Measurements from ENCODE around the gene PRRC2B.
"Not testable (repeated sequence)": the region's sequence is repeated elsewhere in the genome, so short reads cannot be mapped to it uniquely, and the experiment has no call there.

Gene PRRC2B

DNA sequence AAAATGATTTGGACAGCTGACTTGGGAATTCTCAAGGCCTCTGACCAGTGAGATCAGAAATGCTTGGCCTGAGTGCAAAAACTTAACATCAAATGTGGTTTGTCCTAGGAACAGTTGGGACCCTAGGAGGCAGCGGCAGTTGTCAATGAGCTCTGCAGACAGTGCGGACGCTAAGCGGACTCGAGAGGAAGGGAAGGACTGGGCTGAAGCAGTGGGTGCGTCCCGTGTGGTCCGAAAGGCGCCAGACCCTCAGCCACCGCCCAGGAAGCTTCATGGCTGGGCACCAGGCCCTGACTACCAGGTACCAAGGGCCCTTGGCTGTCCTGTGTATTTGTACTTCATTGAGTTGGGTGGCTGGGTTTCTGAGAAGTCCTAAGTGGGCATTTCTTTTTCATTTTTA lies 65.2 kb downstream of the PRRC2B start:
- TF ChIP-seq POLR2A (IDR thresholded peaks at IDR 0.05; ENCODE audit: low read depth, low read length) = no peak
- DNase-seq (ENCODE audit: insufficient read length, low spot score) = no peak
- no peak for FAIRE-seq

DNA sequence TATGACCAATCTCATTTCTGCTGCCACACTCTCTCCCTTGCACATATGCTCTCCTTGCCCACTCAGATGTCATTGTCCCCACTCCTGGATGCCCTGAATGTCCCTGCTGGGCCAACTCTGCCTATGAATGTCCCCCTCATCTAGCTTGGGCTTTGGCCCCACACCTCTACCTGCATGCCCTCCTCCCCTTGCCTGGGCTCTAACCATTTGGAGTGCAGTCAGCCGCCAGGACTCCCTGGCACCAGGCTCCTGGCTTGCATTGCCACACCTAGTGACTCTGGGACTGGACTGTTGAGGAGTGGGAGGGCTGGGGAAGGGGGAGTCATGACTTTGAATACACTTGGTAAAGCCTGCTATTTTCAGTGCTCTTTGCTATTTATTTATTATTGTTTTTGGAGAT lies 67.3 kb downstream of the PRRC2B start:
- TF ChIP-seq SPI1 (IDR thresholded peaks at IDR 0.05; ENCODE audit: low read depth, low read length) (no peak), POU2F2 (IDR thresholded peaks at IDR 0.05; ENCODE audit: low read depth, low read length) (no peak), POLR2AphosphoS5 (IDR thresholded peaks at IDR 0.05; ENCODE audit: low read depth, low read length) (0 out of 2 replicates have a peak, but pooled peaks have one; percentile 13), POLR2A (IDR thresholded peaks at IDR 0.05; ENCODE audit: low read depth, low read length) (no peak), TAF1 (IDR thresholded peaks at IDR 0.05; ENCODE audit: low read depth, low read length) (no peak)
- no peak for DNase-seq (ENCODE audit: insufficient read length, low spot score)
- FAIRE-seq = no peak

DNA sequence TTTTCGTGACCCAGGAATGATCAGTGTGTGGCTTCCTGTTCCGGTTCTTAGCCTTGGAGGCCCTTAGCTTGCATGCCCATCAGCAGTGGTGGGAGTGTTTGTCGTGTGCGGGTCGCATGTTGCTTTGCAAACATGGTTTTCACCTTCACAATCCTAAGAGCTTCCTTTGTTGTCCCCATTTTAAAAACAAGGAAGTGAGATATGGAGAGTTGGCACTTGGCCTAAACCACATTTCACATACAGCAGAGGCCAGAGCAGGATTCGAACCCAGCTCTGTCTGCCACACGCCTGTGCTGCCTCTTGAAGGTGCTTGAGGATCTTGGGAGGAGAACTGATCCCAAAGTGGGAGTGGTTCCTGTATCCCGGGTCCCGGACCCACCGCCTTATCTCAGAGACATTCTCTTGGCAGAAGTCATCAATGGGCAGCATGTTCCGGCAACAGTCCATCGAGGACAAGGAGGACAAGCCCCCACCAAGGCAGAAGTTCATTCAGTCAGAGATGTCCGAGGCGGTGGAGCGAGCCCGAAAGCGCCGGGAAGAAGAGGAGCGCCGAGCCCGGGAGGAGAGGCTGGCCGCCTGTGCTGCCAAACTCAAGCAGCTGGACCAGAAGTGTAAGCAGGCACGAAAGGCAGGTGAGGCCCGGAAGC lies 70.6 kb downstream of the PRRC2B start:
- FAIRE-seq (no peak), DNase-seq (ENCODE audit: insufficient read length, low spot score) (no peak)
- TF ChIP-seq POU2F2 (IDR thresholded peaks at IDR 0.05; ENCODE audit: low read depth, low read length) (no peak), TAF1 (IDR thresholded peaks at IDR 0.05; ENCODE audit: low read depth, low read length) (no peak), SPI1 (IDR thresholded peaks at IDR 0.05; ENCODE audit: low read depth, low read length) (peak; percentile 53)

DNA sequence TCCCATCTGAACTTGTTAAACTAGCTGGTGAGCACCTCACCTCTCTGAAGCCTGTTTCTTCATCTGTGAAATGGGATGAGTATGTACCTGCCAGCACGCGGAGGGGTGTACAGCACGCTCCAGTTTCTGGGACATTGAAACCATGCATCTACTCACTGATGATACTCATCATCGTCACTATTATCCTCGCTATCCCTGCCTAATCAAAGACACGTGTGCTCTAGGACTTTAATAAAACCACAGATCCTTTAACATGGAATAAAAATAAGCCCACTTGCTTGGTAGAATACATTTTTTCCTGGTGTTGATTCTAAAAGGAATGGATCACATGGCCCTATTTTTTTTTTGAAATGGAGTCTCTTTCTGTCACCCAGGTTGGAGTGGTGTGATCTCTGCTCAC lies 71.5 kb downstream of the PRRC2B start:
- DNase-seq (ENCODE audit: insufficient read length, low spot score) (no peak), FAIRE-seq (no peak)
- TF ChIP-seq SPI1 (IDR thresholded peaks at IDR 0.05; ENCODE audit: low read depth, low read length) (no peak), POU2F2 (IDR thresholded peaks at IDR 0.05; ENCODE audit: low read depth, low read length) (no peak), POLR2A (IDR thresholded peaks at IDR 0.05; ENCODE audit: low read depth, low read length) (no peak), PAX5 (IDR thresholded peaks at IDR 0.05; ENCODE audit: insufficient read depth, low read length, severe bottlenecking) (no peak), POLR2AphosphoS5 (IDR thresholded peaks at IDR 0.05; ENCODE audit: low read depth, low read length) (no peak), TAF1 (IDR thresholded peaks at IDR 0.05; ENCODE audit: low read depth, low read length) (no peak)

DNA sequence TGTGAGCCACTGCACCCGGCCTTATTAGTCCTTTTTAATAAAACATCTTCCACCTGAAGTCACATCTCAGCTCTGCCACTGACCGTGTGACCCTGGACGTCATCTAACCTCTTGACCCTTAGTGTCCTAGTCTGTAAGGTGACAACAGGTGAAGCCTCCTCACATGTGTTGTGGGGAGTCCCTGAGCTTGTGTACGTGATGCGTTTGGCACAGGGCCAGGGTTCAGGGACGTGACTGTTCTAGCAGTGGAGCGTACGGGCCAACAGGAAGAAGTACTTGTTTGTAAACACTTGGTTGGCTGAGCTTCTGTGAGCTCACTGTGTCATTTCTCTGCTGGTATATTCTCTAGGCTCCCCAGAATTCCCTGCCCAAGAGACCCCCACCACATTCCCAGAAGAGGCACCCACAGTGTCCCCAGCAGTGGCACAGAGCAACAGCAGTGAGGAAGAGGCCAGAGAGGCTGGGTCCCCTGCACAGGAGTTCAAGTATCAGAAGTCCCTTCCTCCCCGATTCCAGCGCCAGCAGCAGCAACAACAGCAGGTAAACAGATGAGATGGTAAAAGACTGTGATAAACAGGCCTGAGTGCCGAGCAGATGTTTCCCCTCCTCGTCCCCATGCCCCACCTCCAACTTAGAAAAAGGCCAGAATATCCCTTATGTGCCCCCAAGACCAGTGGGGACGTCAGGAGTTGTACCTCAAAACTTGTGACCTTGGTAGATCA lies 73.5 kb downstream of the PRRC2B start:
- FAIRE-seq (no peak), DNase-seq (ENCODE audit: insufficient read length, low spot score) (no peak)
- TF ChIP-seq TAF1 (IDR thresholded peaks at IDR 0.05; ENCODE audit: low read depth, low read length) (no peak), SPI1 (IDR thresholded peaks at IDR 0.05; ENCODE audit: low read depth, low read length) (no peak), POLR2AphosphoS5 (IDR thresholded peaks at IDR 0.05; ENCODE audit: low read depth, low read length) (0 out of 2 replicates have a peak, but pooled peaks have one; percentile 1)

DNA sequence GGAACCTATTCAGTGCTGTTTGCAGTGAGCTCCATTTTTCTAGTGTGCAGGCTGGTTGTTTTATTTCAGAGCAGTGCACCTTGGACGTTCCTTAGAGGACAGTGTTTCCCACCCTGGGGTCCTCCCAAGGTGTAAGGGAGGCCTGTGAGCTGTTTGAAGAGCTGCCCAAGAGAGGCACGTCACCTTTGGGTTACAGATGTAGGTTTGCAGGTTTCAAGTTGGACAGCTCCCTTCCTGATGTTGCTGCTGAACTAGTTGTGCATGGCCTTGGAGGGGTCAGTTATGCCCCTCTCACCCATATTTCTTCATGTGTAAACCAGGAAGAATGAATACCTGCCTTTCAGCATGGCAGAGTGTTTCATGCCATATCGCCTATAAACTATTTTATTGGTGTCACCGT lies 74.1 kb downstream of the PRRC2B start:
- TF ChIP-seq SPI1 (IDR thresholded peaks at IDR 0.05; ENCODE audit: low read depth, low read length) = no peak
- 0 out of 2 replicates have a peak, but pooled peaks have one; percentile 3 for TF ChIP-seq POLR2AphosphoS5 (IDR thresholded peaks at IDR 0.05; ENCODE audit: low read depth, low read length)
- no peak for TF ChIP-seq POU2F2 (IDR thresholded peaks at IDR 0.05; ENCODE audit: low read depth, low read length)
- TF ChIP-seq POLR2A (IDR thresholded peaks at IDR 0.05; ENCODE audit: low read depth, low read length) = no peak
- no peak for TF ChIP-seq PAX5 (IDR thresholded peaks at IDR 0.05; ENCODE audit: insufficient read depth, low read length, severe bottlenecking)
- no peak for TF ChIP-seq TAF1 (IDR thresholded peaks at IDR 0.05; ENCODE audit: low read depth, low read length)
- DNase-seq (ENCODE audit: insufficient read length, low spot score) (no peak), FAIRE-seq (no peak)

DNA sequence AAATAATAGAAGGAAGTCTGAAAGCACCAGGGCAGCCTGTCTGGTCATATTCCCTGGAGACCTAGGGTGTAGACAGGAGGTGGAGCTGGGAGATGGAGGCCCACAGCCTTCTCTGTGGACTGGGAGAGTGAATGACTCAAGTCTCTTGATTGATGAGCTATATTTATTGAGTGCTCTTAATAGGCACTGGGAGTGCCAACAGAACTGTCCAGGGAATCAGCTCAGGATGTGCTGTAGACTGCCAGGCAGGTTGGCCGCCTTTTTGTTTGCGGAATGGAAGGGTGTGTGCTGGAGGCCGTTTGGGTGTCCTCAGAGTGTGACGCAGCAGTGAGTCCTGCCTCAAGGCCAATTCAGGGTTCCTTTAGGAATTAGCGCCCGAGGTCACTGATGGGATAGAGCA lies 75.5 kb downstream of the PRRC2B start:
- TF ChIP-seq POLR2A (IDR thresholded peaks at IDR 0.05; ENCODE audit: low read depth, low read length) = no peak
- no peak for TF ChIP-seq PAX5 (IDR thresholded peaks at IDR 0.05; ENCODE audit: insufficient read depth, low read length, severe bottlenecking)
- DNase-seq (ENCODE audit: insufficient read length, low spot score) (no peak), FAIRE-seq (no peak)

DNA sequence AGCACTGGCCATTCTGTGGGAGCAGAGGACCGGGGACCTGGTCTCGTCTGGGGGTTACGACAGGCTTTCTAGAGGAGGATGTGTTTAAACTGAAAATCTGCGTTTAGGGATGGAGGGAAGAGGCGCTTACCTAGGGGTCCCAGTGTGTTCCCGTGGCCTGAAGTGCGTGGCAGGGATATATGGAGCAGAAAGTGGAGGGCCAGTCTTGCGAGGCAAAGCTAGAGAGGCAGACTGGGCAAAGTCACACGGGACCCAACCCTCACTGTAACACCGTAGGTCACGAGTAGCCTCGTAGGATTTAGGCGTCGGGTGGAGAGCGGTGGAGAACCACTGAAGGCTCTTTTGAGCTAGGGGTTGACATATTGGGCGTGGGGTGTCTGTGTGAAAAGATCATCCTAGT lies 76.1 kb downstream of the PRRC2B start:
- no peak for DNase-seq (ENCODE audit: insufficient read length, low spot score)
- no peak for FAIRE-seq
- TF ChIP-seq POU2F2 (IDR thresholded peaks at IDR 0.05; ENCODE audit: low read depth, low read length) (no peak), SPI1 (IDR thresholded peaks at IDR 0.05; ENCODE audit: low read depth, low read length) (no peak), POLR2A (IDR thresholded peaks at IDR 0.05; ENCODE audit: low read depth, low read length) (no peak), PAX5 (IDR thresholded peaks at IDR 0.05; ENCODE audit: insufficient read depth, low read length, severe bottlenecking) (no peak), POLR2AphosphoS5 (IDR thresholded peaks at IDR 0.05; ENCODE audit: low read depth, low read length) (no peak), TAF1 (IDR thresholded peaks at IDR 0.05; ENCODE audit: low read depth, low read length) (no peak)

DNA sequence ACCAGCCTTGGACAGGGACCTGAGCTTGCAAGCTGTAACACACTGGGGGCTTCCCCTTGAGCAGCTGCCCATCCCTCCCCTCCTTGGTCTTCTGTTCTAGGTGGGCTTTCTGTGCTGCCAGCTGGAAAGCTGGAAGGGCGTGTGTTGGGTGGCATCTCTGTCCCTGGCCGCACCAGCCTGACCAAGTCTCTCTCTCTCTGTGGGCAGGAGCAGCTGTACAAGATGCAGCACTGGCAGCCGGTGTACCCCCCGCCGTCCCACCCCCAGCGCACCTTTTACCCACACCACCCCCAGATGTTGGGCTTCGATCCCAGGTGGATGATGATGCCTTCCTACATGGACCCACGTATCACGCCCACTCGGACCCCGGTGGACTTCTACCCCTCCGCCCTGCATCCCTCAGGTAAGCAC lies 76.7 kb downstream of the PRRC2B start:
- DNase-seq (ENCODE audit: insufficient read length, low spot score) (no peak), FAIRE-seq (no peak)
- TF ChIP-seq POLR2A (IDR thresholded peaks at IDR 0.05; ENCODE audit: low read depth, low read length) (no peak), SPI1 (IDR thresholded peaks at IDR 0.05; ENCODE audit: low read depth, low read length) (no peak), PAX5 (IDR thresholded peaks at IDR 0.05; ENCODE audit: insufficient read depth, low read length, severe bottlenecking) (no peak), POU2F2 (IDR thresholded peaks at IDR 0.05; ENCODE audit: low read depth, low read length) (no peak), TAF1 (IDR thresholded peaks at IDR 0.05; ENCODE audit: low read depth, low read length) (no peak), POLR2AphosphoS5 (IDR thresholded peaks at IDR 0.05; ENCODE audit: low read depth, low read length) (no peak)

DNA sequence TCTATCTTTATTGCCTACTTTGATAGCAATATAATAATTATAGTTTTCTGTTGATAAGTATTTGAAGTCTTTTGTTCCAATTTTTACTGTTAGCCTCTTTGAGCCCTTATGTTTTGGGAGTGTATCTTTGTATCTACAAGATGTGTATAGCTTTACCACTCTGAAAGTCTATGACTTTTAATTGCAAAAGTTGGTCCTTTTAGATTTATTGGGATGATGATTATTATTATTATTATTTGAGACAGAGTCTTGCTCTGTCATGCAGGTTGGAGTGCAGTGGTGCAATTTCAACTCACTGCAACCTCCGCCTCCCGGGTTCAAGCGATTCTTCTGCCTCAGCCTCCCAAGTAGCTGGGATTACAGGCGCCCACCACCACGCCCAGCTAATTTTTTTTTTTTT lies 78.2 kb downstream of the PRRC2B start:
- FAIRE-seq; DNase-seq (ENCODE audit: insufficient read length, low spot score): not testable (repeated sequence)

All from GM12891 (cell line).